Left cardiac atrium (tissue), 4 donors: ENCODE measurements around the gene SPATA21. TPM values are rescaled to one million over a fixed set of nuclear protein-coding genes. Genes with fewer than 3 reads are reported as not detected.

Source experiments
- ATAC-seq, 2 donors: fragments of 200-7000 bp; cut with Tn5 transposase; one replicate each; pipeline ENCODE4 v1.9.1; 2020; ENCODE audit warnings: mild to moderate bottlenecking in 2 of 2, moderate library complexity in 2 of 2
- DNase-seq: peaks from one replicate; pipeline ENCODE4 v3.0.0-alpha.2; 2020
- intact Hi-C, 2 donors: fragments of 100-400 bp; cut with DNase I; formaldehyde crosslinking; loops; one replicate each; pipeline versions ENCODE4 v1.14.1 to v1.15.1; 2022 to 2023
- total RNA-seq, 2 donors: library from RNA; stranded (reverse); fragmentation: NEBNext Ultra II Directional; extraction: Animal tissue kit (Norgen Biotek cat#: 25700); gene quantifications; one replicate each; pipeline ENCODE4 v1.2.1, GENCODE V29; 2021
- donor health status: DM: no; HTN: yes; CAD: no.
- donor health status: DM: no; HTN: yes; CAD: no; lungs with severe emphysema.
- donor health status: DM: yes; HTN: yes; CAD: no.
- donor health status: Dilated cardiomyopathy.

Gene SPATA21
- total RNA-seq, 2 donors from 2014 or later: not detected

- DNase-seq (no peak), ATAC-seq (peak in 1 of 2 donors; percentile 40)
- intact Hi-C loops: no loop called here
These were observed 4.2 kb downstream of the SPATA21 start for GRCh38 chr1:16433030-16433429.

GRCh38 chr1:16430606-16431005, 6.6 kb downstream of the SPATA21 start:
- DNase-seq: no peak
- no peak for ATAC-seq
- intact Hi-C loops: no loop called here

DNA sequence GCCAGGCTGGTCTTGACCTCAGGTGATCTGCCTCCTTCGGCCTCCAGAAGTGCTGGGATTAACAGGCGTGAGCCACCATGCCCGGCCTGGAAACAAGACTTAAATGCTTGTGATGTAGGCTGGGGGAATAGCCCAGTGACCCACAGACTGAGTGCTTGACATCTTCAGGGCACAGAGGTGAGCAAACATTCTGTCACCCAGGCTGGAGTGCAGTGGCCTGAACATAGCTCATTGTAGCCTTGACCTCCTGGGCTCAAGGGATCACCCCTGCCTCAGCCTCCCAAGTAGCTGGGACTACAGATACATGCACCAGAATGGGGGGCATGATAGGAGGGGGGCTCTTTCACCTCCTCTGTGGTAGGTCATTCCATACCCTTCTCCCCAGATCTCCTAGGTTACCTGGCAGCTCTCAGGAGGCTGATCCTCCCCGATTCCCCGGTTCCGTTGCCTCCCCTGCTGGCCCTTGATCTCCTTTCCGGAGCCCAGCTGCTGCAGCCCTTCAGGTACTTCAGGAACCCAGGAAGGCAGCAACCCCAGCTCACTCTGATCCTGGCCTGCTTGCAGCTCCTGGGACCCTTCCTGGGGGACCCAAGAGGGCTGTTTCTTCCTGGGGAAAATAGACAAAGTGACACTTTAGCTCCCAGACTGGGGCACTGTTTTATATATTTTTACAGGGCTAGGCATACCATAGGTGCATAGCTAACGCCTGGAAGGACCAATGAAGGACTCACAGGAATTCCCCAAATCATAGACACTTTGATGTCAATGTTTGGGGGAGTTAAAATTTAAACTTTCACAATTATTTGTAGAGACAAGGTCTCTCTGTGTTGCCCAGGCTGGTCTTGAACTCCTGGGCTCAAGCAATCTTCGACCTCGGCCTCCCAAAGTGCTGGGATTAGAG, 11.8 kb downstream of the SPATA21 start:
- ATAC-seq: no peak
- intact Hi-C loops: no loop called here
- no peak for DNase-seq

GRCh38 chr1:16422041-16422440, 15.2 kb downstream of the SPATA21 start:
- intact Hi-C loops: no loop called here
- ATAC-seq (no peak), DNase-seq (no peak)

- DNase-seq (no peak), ATAC-seq (no peak)
- intact Hi-C loops: no loop called here
These were observed 16.0 kb downstream of the SPATA21 start for GRCh38 chr1:16421201-16421600.

DNA sequence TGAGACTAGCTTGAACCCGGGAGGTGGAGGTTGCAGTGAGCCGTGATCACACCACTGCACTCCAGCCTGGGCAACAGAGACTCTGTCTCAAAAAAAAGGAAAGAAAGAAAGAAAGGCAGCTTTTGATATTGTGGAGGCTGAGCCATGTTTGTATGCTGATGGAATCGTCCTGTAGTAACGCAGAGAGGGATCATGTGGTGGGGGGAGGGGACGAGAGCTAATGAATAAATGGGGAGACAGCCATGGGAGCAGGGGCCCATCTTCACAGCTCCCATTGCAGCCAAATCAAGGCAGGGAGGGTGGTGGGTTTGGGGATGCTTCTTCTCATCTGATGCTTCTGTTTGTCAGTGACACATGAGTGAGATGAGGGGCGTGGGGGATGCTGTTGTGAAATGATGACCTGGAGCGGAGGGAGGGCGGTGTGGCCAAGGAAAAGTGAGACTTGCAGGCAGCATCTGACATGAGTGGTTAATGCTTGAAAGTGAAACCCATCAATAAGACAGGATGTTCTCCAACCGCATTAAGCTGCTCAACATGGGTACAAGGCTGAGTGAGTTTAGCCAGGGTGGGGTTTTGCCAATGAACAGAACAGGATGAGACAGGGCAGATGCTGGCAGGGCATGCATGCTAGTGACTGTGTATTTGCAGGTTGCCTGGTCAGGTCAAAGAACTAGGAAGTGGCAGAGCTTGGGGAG, 16.7 kb downstream of the SPATA21 start:
- peak in 1 of 2 donors; percentile 59 for ATAC-seq
- DNase-seq: no peak
- intact Hi-C loops: no loop called here

DNA sequence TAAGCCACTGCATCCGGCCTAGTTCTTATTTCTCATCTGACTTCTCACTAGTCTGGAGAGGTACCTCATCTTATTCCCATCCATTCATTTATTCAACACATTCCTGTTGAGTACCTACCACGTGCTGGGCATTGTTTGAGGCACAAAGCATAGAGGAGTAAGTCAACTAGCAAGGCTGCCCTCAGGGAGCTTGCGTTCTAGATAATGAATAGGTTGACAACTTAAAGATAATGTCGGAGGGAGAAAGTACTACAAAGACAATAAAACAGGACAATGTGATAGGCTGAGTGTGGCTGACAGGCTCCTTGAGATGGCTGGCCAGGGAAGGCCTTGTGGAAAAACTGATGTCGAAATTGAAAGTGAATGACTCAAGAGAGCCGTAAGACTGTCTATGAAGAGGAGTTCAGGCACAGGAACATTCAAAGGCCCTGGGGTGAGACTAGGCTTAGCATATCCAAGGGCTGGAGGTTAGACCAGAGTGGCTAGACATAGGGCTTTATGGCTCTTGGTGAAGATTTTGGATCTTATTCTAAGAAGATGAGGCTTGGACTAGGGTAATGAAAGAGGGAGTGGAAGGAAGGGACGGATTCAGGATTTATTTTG, 18.3 kb downstream of the SPATA21 start:
- intact Hi-C loops: no loop called here
- DNase-seq (no peak), ATAC-seq (no peak)

- intact Hi-C loops: no loop called here
- DNase-seq: no peak
- ATAC-seq: no peak
These were observed 24.0 kb downstream of the SPATA21 start for GRCh38 chr1:16413191-16413590.

DNA sequence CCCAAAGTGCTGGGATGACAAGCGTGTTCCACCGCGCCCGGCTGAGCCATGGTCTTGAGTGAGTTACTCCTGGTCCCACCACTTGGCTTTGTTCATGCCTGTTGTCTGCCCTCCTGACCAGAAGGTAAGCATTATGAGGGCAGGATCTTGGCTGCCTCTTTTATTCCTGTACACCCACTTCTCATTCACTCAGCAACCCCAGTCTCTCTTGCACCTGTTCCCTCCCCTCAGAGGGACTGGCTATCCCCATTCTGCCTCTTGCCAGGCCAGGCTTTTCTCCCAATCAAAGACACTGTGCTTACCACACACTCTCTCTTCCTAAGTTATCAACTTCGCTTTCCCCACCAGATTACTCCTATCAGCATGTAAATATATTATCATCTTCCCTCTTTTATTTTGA, 26.4 kb downstream of the SPATA21 start:
- intact Hi-C loops: no loop called here
- DNase-seq: no peak
- no peak for ATAC-seq

DNA sequence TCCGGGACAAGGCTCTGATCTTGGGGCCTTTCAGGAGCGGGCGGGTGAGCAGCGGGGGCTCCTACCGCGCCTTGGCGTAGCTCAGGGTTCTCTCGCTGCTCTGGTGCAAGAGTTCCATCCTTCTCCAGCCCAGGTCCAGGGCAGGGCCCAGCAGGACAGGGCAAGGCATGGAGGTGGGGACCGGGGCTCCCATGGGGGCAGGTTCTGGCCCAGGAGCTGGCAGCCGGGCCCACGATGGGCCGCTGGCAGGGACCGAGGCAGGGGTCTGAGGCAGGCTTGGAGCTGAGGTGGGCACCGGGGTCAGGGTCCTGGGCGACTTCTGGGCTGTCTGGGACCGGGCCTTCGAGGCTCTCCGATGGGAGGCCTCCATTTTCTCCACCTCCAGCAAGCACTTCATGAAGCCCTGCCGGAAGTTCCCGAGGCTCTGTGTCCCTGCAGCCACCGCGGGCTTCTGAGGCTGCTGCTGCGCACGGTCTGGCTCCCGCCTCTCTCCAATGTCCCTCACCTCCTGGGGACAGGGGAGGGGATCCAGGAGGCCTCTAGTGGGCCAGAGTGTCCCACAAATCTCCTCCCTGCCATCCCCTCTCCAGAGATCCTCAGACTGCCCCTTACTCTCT, 27.6 kb downstream of the SPATA21 start:
- ATAC-seq (no peak), DNase-seq (no peak)
- intact Hi-C loops: no loop called here

- intact Hi-C loops: no loop called here
- DNase-seq (no peak), ATAC-seq (no peak)
These were observed 30.4 kb downstream of the SPATA21 start for GRCh38 chr1:16406868-16407267.

- intact Hi-C loops: no loop called here
- no peak for DNase-seq
- no peak for ATAC-seq
These were observed 31.8 kb downstream of the SPATA21 start for GRCh38 chr1:16405441-16405840.

- DNase-seq (no peak), ATAC-seq (no peak)
- intact Hi-C loops: no loop called here
These were observed 34.5 kb downstream of the SPATA21 start for GRCh38 chr1:16402742-16403141.

DNA sequence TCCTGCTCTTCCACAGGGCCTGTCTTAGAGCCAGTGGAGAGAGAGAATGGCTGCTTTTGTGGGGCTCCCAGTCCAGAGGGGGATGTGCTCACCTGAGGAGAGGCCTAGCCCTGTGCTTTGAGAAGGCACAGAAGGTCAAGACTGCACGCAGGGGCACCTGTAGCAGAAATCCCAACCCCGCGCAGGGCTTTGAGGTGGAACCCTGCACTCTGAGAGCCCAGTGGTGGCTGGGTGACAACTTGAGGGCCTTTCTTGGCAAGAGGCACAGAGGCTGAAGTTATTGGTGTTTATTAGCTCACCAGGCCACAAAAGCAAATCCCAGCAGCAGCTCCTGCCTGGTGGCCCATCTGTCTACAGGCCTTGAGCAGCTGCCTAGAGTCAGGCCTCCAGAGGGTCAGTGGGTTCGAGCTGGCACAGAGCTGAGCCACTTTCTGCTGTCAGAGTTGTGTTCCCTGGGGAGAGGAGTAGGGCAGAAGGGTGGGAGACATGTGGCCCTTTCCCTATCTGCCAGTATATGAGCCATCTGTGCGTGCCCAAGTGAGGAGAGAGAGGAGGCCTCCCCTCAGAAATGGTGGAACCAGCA, 38.8 kb downstream of the SPATA21 start:
- intact Hi-C loops: no loop called here
- ATAC-seq: no peak
- no peak for DNase-seq

DNA sequence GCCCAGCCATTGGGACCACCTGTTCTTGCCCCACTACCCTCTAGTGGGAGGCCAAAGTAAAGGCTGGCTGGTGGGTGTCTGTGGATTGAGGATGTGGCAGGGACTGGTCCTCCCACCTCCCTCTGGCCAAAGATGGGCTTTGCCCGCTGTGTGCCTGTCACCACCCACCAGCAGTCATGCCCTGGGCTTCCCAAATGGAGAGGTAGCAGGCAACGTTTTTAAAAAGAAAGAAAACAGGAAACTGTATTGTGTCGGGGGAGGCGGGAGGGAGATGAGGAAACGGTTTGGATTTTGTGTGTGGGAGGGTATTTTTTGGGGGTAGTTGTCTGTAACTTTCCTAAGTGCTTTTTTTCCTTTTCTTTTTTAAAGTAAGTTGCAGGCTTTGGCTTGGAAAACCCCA, 40.1 kb downstream of the SPATA21 start:
- ATAC-seq: no peak
- no peak for DNase-seq
- intact Hi-C loops: no loop called here

DNA sequence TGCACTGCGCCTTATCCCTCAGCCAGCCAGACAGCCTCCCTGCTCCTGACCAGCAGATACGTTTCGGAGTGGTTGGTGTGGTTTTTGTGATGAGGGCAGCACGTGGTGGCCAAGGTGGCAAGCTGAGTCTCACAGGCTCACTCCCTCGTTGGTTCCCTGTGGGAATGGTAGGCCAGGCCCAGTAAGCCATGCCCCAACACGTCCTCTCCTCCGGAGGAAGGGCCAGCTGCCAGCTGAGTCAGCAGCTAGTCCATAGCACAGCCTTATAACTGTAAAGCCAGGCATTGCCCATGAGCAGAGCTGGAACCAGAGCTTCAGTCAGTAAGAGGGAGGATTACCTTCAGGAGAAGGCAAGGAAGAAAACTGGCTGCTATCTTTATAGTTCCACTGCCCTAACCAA, 40.6 kb downstream of the SPATA21 start:
- ATAC-seq (peak; percentile 31 to 62), DNase-seq (peak; percentile 56)
- intact Hi-C loops: no loop called here

- ATAC-seq (no peak), DNase-seq (no peak)
- intact Hi-C loops: no loop called here
These were observed 42.2 kb downstream of the SPATA21 start for GRCh38 chr1:16394977-16395376.

- DNase-seq (no peak), ATAC-seq (no peak)
- intact Hi-C loops: no loop called here
These were observed 43.4 kb downstream of the SPATA21 start for GRCh38 chr1:16393570-16394521.
